SH-SY5Y (cell line): Measurements from ENCODE around the gene FRMD4A.

Source experiments
- GATA2 ChIP-seq: IDR thresholded peaks from 2 replicates; pipeline ENCODE4 v1.6.1; 2011; ENCODE audit warnings: mild to moderate bottlenecking, low read depth, low read length
- GATA3 ChIP-seq: IDR thresholded peaks from 2 replicates; pipeline ENCODE4 v1.6.1; 2011; ENCODE audit warnings: low read depth, mild to moderate bottlenecking, low read length, moderate library complexity

The FRMD4A gene

DNA sequence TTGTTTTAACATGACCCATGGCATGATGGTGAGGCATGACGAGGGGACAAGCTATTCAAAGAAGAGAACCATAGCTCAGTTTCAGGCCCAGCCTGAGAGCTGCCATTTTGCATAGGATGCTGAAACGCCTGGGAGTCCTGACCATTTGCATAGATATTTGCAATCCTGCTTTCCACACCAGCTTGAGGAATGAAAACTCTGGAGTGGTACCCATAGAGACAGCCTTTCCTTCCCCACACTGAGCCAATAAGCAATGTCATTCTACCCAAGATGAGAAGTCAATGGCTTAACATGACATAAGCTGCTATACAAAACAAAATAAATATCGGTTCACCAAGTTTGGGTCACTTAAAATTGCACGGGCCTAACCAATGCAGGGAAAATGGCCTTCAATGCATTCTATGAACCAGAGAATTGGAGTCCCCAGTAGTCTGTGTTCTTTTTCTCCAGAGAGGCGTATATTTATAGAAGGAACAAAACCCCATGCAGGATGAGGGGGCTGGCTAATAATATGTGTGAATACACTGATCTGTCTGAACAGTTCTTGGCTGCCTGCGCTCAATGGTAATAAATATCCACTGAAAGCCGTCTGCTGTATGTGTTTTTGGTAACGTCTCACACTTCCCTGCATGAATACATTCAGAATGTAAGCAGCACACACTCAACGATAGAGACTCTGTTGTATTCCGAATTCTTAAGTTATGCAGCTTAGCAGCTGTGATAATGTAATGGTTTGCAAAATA is 329.3 kb downstream of the FRMD4A start:
- TF ChIP-seq GATA2 (no peak), GATA3 (no peak)

- TF ChIP-seq GATA3, result no peak
- TF ChIP-seq GATA2, result no peak
Measured at GRCh38 chr10:13998163-13998835, 332.4 kb downstream of the FRMD4A start.

- TF ChIP-seq GATA2 (no peak), GATA3 (no peak)
Measured at GRCh38 chr10:13997650-13998049, 333.1 kb downstream of the FRMD4A start.

- TF ChIP-seq GATA3, result no peak
- TF ChIP-seq GATA2, result no peak
Measured at GRCh38 chr10:13994932-13995331, 335.8 kb downstream of the FRMD4A start.

DNA sequence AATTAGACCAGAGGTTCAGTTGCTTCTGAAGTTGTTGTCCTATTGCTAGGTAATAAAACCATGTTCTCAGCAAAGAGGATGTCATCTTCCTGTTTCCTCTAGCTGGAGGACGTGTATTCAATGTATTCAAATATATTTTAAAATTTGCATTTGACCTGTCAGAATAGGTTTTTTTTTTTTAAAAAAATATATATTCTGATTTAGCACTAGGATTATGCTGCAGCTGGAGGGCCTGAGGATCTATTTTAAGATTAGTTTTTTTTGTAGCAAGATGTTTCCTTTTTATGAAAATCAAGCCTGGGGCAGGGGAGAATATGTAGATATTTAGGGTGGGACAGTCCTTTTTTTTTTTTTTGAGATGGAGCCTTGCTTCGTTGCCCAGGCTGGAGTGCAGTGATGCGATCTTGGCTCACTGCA is 337.0 kb downstream of the FRMD4A start:
- TF ChIP-seq GATA3 (no peak), GATA2 (no peak)

DNA sequence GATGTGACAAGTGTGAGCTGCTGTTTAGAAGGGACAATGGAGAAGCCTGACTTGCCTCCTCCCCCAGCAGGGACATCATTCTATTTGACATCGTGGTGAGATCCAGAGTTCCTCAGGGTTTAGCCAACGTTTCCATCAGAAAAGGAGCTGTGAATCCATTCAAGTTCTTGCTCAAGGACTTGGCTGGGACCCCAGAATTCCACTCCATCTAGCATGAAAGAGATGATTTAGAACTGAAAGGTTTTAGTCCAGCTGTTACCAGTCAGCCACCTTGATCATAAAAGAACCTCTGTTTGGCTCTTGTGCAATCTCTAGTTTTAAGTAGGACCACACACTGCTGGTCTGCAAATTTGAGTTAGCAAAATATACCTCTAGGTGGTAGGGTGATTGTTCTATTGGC is 337.6 kb downstream of the FRMD4A start:
- no peak for TF ChIP-seq GATA3
- TF ChIP-seq GATA2, result no peak

- TF ChIP-seq GATA2, result no peak
- no peak for TF ChIP-seq GATA3
Measured at GRCh38 chr10:13991353-13991752, 339.4 kb downstream of the FRMD4A start.

- TF ChIP-seq GATA3, result no peak
- TF ChIP-seq GATA2, result no peak
Measured at GRCh38 chr10:13990946-13991345, 339.8 kb downstream of the FRMD4A start.

DNA sequence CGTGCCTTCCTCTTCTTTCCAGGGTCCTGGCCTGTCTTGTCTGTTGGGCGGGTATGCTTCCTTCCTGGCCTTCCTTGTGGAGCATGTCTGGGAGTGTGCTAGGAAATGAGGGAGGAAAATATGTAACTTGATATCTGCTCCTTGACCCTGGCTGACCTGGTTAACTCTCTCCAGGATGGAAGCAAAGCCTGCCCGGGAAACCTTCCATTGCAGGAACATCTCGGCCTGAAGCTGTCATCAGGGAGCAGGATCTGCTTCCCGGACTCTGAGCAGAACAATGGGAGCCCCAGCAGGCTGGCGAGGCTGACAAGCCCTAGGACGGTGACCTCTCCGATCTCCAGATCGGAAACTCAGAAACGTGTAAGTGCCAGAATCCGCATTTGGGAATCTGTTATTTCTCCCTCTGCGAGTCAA is 340.3 kb downstream of the FRMD4A start:
- no peak for TF ChIP-seq GATA2
- no peak for TF ChIP-seq GATA3

GRCh38 chr10:13989616-13990015 is 341.1 kb downstream of the FRMD4A start:
- TF ChIP-seq GATA3 (no peak), GATA2 (no peak)

DNA sequence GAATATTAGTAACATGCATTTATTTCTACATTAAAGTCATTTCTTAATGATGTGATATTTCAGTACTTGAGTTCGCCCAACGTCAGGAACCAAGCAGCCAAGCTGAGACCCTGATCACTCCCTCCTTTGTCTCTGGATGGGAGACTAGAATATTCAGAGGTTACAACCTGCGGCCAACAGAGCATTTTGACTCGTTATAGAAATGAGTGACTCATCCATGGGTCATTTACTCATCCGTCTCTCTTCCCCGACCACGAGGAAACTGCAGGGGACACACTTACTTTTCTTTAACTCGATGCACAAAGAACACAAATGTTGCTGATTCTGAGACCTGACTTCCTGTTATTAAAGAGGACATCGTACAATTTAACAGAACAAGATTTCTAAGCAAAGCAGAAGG is 343.3 kb downstream of the FRMD4A start:
- TF ChIP-seq GATA2 (no peak), GATA3 (no peak)

GRCh38 chr10:13984647-13985155 is 346.0 kb downstream of the FRMD4A start:
- TF ChIP-seq GATA3, result no peak
- TF ChIP-seq GATA2, result no peak

DNA sequence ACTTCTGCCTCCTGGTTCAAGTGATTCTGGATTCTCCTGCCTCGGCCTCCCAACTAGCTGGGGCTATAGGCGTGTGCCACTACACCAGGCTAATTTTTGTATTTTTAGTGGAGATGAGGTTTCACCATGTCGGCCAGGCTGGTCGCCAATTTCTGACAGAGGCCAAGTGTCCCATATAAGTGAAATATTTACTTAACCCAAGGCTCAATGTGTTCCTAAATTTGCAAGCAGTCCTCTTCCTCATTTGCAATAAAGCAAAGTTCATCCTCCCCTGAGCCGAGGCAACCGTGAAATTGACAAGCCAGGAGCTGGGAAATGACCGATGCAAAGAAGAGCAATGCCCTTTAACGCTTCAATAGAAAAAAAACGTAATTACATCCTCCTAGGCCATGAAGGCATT is 347.7 kb downstream of the FRMD4A start:
- TF ChIP-seq GATA2 (no peak), GATA3 (no peak)

GRCh38 chr10:13978533-13979115 is 352.1 kb downstream of the FRMD4A start:
- 0 out of 2 replicates have a peak, but pooled peaks have one; percentile 7 for TF ChIP-seq GATA2
- TF ChIP-seq GATA3, result no peak
